ENCODE data around the gene INPP5F.

- TF ChIP-seq CTCF (IDR thresholded peaks at IDR 0.05): no peak
- TF ChIP-seq POLR2A (IDR thresholded peaks at IDR 0.05): no peak
These were observed 77.4 kb downstream of the INPP5F start for GRCh38 chr10:119803264-119803663.
